ENCODE results near the gene RAB27A. TPM values are rescaled to one million over a fixed set of nuclear protein-coding genes. Genes with fewer than 3 reads are reported as not detected.
A peak's percentile ranks its signal among the peaks of the same experiment; 100 is the strongest.

RAB27A gene
- total RNA-seq, result 10 to 100 TPM; 27.6 to 50.6 TPM

- no peaks in the 10 kb centered on the region for H3K4me1 ChIP-seq (replicated peaks)
- no peaks in the 10 kb centered on the region for H3K27me3 ChIP-seq (replicated peaks; ENCODE audit: insufficient read depth)
- TF ChIP-seq POLR2AphosphoS5 (IDR thresholded peaks at IDR 0.05), result peak; percentile 38
- TF ChIP-seq, protein P1, sequence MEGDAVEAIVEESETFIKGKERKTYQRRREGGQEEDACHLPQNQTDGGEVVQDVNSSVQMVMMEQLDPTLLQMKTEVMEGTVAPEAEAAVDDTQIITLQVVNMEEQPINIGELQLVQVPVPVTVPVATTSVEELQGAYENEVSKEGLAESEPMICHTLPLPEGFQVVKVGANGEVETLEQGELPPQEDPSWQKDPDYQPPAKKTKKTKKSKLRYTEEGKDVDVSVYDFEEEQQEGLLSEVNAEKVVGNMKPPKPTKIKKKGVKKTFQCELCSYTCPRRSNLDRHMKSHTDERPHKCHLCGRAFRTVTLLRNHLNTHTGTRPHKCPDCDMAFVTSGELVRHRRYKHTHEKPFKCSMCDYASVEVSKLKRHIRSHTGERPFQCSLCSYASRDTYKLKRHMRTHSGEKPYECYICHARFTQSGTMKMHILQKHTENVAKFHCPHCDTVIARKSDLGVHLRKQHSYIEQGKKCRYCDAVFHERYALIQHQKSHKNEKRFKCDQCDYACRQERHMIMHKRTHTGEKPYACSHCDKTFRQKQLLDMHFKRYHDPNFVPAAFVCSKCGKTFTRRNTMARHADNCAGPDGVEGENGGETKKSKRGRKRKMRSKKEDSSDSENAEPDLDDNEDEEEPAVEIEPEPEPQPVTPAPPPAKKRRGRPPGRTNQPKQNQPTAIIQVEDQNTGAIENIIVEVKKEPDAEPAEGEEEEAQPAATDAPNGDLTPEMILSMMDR (IDR thresholded peaks at IDR 0.05), result no peak
- TF ChIP-seq POLR2A (IDR thresholded peaks at IDR 0.05), result peak; percentile 57
- H3K9me3 ChIP-seq, result no peaks in the 10 kb centered on the region
- DNase-seq (ENCODE audit: low spot score), result peak; percentile 73
- H3K4me3 ChIP-seq, result peak within 1 kb of the TSS; percentile 81 to 93
- WGBS, result under 1% methylated on average over 64 of the region's 69 CpGs
- peak within 1 kb of the TSS; percentile 93 to 97 for H3K27ac ChIP-seq
- intact Hi-C loops (cut with DNase I), result loop anchor here (2.0 kb wide), 1 partner anchor 73 kb away; no protein-coding TSS in a partner anchor
- no peaks in the 10 kb centered on the region for H3K36me3 ChIP-seq
Measured at GRCh38 chr15:55289746-55290527, at the start of gene RAB27A. TSS of gene RAB27A (minus strand) at chr15:55289813. CDS start at chr15:55234934, 54,879 bp downstream.

DNA sequence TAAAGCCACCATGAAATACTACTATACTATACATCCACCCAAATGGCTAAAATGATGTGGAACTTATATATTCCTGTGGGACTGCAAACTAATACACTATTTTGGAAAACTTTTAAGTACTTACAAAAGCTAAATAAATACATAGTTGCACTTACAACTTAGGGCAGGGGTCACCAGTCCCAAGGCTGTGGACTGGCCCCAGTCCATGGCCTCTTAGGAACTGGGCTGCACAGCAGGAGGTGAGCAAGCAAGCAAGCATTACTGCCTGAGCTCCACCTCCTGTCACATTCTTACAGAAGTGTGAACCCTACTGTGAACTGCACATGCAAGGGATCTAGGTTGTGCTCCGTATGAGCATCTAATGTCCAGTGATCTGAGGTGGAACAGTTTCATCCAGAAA is 47.5 kb upstream of the RAB27A start:
- no peak for DNase-seq (ENCODE audit: low spot score)
- TF ChIP-seq, protein P1 (IDR thresholded peaks at IDR 0.05), result no peak
- TF ChIP-seq POLR2AphosphoS5 (IDR thresholded peaks at IDR 0.05) (no peak), POLR2A (IDR thresholded peaks at IDR 0.05) (no peak)
- intact Hi-C loops (cut with DNase I), result no loop called here
- WGBS, result 95% methylated on average over 1 of the region's 1 CpG
- Histone ChIP-seq H3K27ac (no peak overlapping the region), H3K4me1 (replicated peaks) (no peaks in the 10 kb centered on the region), H3K9me3 (no peaks in the 10 kb centered on the region), H3K4me3 (no peak overlapping the region), H3K27me3 (replicated peaks; ENCODE audit: insufficient read depth) (no peaks in the 10 kb centered on the region), H3K36me3 (no peaks in the 10 kb centered on the region)

- Histone ChIP-seq H3K27me3 (replicated peaks; ENCODE audit: insufficient read depth) (no peaks in the 10 kb centered on the region), H3K4me1 (replicated peaks) (no peaks in the 10 kb centered on the region), H3K36me3 (no peaks in the 10 kb centered on the region), H3K27ac (no peak overlapping the region), H3K4me3 (no peak overlapping the region), H3K9me3 (no peaks in the 10 kb centered on the region)
- intact Hi-C loops (cut with DNase I), result no loop called here
- DNase-seq (ENCODE audit: low spot score), result no peak
- TF ChIP-seq POLR2AphosphoS5 (IDR thresholded peaks at IDR 0.05), result no peak
- no peak for TF ChIP-seq POLR2A (IDR thresholded peaks at IDR 0.05)
- TF ChIP-seq, protein P1 (IDR thresholded peaks at IDR 0.05), result no peak
- 88% methylated on average over 1 of the region's 1 CpG for WGBS
Measured at GRCh38 chr15:55334997-55335396, 45.4 kb upstream of the RAB27A start.

GRCh38 chr15:55334371-55334770 is 44.8 kb upstream of the RAB27A start:
- DNase-seq (ENCODE audit: low spot score), result no peak
- H3K4me3 ChIP-seq, result no peak overlapping the region
- no peaks in the 10 kb centered on the region for H3K4me1 ChIP-seq (replicated peaks)
- no peaks in the 10 kb centered on the region for H3K36me3 ChIP-seq
- H3K9me3 ChIP-seq, result no peaks in the 10 kb centered on the region
- no peak overlapping the region for H3K27ac ChIP-seq
- TF ChIP-seq, protein P1 (IDR thresholded peaks at IDR 0.05), result no peak
- TF ChIP-seq POLR2AphosphoS5 (IDR thresholded peaks at IDR 0.05) (no peak), POLR2A (IDR thresholded peaks at IDR 0.05) (no peak)
- H3K27me3 ChIP-seq (replicated peaks; ENCODE audit: insufficient read depth), result no peaks in the 10 kb centered on the region
- 94% methylated on average over 5 of the region's 5 CpGs for WGBS
- intact Hi-C loops (cut with DNase I), result no loop called here

DNA sequence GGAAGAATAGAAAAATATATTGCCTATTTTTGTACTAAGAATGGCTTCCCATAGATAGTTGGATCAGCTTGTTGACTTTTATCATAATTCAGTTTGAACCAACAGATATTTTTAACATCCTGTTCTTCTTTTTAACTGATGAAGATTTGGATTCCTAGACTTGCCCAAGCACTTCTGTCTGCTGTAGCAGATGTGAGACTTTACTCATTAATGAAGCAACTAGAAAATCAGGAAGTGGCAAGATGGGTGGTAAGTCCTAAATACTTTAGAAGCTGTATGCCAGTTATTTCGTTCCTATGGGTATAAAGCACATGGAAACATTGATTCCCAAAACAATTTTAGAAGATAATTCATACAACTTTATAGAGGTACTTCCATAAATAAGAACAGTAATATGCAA is 37.8 kb upstream of the RAB27A start:
- no peak for TF ChIP-seq POLR2AphosphoS5 (IDR thresholded peaks at IDR 0.05)
- TF ChIP-seq POLR2A (IDR thresholded peaks at IDR 0.05), result no peak
- TF ChIP-seq, protein P1 (IDR thresholded peaks at IDR 0.05), result no peak
- H3K27me3 ChIP-seq (replicated peaks; ENCODE audit: insufficient read depth), result no peaks in the 10 kb centered on the region
- 83% methylated on average over 1 of the region's 1 CpG for WGBS
- H3K36me3 ChIP-seq, result no peaks in the 10 kb centered on the region
- no peak for DNase-seq (ENCODE audit: low spot score)
- no peak overlapping the region for H3K4me3 ChIP-seq
- H3K27ac ChIP-seq, result no peak overlapping the region
- no peaks in the 10 kb centered on the region for H3K4me1 ChIP-seq (replicated peaks)
- intact Hi-C loops (cut with DNase I), result no loop called here
- H3K9me3 ChIP-seq, result no peaks in the 10 kb centered on the region

Measured in prostate gland (tissue), 2 donors.